Measurements from ENCODE around the gene VLDLR.
"Not testable (repeated sequence)": the region's sequence is repeated elsewhere in the genome, so short reads cannot be mapped to it uniquely, and the experiment has no call there.

Gene VLDLR

DNA sequence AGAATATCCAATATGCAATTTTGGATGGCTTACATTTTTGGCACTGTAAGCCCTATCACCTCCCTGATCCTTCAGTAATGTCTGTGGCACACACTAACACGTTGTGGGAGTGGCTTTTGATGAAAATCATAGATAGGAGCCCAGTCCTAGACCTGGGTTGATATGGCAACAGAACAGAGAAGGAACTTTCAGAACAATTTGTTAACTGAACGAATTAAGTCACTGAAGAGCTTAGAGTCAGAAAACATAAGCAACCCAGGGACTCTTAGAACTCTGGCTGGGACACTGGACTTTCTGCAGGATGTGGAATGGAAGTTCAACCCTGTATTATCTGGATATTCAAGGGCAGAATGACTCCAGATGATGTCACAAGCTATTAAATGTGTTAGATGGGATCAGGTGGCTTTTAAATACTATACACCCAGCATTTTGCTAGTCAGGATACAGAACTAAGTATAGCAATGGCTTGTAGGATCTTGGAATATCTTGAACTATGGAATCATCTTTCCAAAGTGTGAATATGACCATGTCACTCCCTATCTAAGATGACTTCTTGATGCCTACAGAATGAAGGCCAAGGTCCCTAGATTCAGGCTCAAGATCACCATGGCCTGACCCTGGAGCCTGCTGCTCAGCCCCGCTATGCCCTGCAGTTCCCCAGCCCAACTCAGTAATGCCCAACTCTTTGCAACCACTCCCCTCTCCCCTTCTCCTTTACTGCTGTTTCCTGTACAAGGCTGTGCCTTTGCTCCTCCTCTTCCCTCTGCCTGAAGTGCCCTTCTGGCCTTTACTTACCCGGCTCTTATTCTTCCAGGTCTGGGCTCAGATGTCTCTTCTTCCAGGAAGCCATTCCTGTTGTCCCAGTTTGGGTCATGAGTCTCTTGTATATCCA, 42.8 kb downstream of the VLDLR start:
- no peak for DNase-seq

DNA sequence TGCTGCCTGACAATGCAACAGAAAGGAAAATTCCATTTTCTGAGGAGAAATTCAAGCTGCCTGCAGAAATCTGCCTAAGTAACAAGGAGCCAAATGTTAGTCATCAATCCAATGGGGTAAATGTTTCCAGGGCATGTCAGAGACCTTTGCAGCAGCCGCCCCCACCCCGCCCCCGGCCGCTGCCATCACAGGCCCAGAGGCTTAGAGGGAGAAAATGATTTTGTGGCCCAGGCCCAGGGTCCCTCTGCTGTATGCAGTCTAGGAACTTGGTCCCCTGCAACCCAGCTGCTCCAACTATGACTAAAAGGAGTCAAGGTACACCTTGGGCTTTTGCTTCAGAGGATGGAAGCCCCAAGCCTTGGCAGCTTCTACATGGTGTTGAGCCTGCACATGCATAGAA, 45.0 kb downstream of the VLDLR start:
- DNase-seq, result no peak

DNA sequence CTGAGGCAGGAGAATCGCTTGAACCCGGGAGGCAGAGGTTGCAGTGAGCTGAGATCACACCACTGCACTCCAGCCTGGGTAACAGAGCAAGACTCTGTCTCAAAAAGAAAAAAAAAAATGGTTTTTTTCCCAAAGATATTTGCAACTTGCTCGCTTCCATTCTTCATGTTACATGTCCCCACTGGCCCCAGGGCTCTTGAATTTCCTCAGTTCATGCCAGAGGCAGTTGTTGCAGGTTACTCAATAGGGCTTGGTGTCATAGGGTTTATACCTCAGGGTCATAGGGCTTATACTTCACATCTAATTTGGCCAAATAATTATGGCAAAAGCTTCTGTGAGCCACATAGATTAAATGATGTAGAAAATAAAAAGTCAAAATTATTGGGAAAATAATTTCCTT, 51.6 kb downstream of the VLDLR start:
- no peak for DNase-seq

DNA sequence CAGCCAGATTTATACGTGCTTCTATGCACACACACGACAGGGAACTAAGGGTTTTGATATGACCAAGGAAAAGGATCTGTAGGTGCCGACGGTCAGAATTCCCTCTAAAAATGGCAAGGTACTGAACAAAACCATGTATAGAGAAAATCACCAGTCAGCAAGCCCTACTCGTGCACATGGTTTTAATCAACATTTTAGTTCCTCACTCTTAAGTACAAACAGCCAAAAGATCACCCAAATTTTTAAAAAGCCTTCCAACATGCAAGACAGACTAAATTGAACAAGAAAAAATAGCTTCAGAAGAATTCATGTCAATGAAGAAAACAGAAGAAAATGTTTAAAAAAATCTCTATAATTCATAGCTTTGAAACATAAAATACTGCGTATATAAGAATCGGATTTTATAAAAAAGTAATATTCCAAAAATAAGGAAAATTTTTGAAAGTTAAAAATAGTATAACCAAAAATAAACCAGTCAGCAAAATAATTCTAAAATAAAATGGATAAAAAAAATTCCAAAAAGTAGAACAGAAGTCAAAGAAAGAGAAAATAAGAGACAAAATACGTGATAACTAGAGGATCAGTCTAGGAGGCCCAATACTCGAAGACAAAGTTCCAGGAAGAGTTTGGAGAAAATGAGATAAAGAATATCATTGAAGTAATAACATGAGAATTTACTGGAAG, 52.7 kb downstream of the VLDLR start:
- no peak for DNase-seq

DNA sequence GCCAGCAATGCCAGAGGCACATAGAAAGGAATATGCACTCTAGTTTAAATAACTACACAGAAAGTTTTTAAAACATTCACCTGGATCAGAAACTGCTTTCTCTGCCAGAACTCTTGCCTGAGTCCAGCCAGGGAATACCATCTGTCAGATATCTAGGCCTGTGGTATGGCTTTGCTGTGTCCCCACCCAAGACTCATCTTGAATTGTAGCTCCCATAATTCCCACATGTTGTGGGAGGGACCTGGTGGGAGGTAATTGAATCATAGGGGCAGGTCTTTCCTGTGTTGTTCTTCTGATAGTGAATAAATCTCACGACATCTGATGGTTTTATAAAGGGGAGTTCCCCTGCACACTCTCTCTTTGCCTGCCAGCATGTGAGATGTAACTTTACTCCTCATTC, 54.2 kb downstream of the VLDLR start:
- DNase-seq, result no peak

DNA sequence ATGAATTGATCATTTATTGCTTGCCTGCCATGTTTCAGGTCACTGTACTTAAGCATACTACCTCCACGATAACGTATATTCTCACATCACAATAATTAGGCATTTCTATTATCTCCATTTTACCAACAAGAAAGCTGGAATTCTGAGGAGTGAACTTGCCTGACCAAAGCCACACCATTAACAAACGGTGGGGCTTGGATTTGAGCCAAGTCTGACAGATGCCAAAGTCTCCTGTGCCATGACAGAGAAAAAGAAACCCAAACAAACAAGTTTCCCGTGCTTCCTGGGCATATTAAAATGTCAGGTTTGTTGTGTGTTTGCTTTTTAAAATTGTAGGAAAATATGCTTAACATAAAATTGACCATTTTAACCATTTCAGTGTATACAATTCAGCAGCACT, 54.9 kb downstream of the VLDLR start:
- DNase-seq, result no peak

DNA sequence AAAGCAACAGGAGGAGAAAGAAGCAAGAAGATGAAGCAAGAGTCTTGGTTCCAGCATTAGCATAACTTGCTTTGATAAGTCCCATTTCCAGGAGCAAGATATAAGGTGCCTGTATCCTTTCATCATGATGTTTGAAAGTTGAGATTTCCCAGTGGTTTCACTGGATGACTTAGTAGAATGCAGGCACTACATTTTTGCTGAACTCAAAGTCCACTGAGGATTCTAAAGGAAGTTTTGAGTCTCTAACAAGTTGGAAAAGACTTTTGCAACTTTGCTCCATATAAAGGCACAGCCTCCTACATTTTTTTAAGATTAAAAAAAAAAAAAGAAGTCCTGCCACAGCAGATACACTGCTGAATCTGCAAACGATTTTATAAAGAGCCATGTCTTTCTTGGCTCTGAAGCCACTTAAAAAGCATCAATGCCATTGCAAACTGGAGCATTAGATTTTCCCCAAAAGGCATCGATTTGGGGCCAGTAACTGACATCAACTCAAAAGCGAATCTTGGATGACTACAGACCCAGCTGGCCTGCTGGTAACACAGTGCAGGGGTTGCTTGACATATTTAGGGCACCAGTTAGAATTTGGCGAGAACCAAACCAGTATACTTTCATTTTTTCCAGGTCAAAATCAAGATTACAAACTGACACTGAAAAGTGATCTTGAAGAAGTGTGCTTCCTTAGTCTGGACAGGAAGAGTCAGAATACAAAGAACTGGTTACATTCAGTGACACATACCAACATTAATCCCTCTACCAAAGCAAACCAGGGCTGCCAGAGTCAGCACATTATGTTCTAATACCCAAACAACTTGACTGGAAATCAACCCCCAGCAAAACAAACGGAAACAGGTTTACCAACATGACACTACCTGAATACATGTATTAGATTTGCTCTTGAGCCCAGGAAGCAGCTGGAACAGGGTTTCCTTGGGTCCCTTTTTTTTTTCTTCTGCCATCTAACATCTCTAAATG, 56.6 kb downstream of the VLDLR start:
- no peak for DNase-seq

DNA sequence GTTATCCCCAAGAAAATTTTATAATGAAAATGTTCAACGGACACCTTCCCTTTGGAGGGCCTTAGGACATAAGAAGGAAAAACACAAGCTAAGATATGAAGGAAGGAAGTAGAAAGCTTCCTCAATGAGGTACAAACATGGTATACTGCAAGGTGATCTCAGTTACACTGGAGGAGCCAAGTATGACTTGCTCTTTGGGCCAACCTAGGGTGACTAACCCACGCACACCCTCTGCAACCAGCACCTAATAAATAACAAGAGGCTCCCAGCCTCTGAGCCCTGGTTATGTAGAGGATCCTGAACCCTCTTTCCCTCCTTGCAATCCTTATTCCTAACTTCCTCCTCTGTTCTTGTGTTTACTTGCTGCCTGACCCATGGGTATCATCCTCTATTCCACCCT, 57.4 kb downstream of the VLDLR start:
- no peak for DNase-seq

DNA sequence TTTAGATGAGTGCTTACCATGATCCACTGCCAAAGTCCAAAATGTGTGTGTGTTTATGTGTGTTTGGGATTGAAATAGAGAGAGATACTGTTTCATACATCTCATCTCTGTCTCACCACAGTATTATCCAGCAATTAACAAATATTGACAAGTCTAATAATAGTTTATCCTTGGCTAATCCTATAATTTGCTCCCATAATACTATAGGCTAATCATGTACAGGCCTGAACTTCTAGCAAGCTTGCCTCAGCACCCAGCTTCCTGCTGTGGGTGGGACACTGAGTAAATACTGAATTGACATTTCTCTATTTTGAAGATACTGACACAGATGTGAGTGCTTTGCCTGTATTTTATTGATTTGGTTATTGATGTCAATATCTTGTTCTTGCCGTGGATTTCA, 60.4 kb downstream of the VLDLR start:
- no peak for DNase-seq

DNA sequence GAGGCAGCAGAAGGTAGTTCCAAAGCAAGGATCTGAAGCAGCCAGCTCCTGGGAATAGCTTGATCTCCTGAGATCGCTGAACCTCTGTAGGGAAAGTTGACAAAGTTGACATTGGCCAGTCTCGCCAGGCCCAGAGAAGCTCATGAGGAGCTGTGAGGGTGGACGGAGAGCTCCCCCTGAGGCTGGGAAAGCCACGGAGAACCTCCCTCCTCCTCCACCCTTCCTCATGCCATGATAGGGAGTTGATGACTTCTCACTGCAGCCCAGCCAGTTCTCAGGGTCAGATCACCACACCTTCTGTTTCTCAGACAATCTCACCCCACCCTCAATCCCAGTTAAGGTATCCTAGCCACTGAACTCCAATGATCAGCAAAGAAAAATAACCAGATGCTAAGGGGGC, 65.3 kb downstream of the VLDLR start:
- no peak for DNase-seq

DNA sequence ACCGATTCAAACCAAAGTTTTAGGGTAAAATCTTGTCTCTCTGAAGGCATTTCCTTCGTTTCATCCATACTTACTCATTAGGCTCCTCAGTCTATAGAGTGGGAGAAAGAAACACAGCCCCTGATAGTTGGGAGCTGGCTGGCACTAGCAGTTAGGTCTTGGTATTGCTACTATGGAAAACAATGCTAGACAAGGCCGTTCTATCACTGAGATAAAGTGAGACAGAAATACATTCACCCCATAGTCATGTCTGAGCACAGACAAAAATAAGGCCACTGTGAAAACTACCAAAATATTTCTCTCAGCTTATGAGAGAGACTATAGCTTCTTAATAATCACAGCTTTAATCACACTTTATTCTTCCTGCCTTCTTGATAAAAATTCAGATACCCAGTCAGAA, 67.0 kb downstream of the VLDLR start:
- DNase-seq, result no peak

DNA sequence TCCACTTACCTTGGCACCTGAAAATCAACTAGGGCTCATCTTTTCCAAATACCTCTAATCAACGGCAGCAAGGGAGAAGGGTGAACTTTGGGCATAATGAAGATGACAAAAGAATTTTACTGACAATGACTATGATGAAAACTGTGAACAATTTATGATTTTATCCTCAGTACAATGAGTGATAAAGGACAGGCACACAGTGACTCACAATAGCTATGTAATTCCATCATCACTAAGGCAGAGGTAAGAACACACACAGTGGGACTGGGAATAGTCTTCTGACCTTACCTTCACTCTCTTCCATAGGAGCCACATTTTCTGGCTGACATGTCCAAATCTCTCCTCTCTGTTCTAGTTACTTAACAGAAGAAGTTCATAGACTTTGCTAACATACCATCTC, 69.6 kb downstream of the VLDLR start:
- DNase-seq, result no peak

DNA sequence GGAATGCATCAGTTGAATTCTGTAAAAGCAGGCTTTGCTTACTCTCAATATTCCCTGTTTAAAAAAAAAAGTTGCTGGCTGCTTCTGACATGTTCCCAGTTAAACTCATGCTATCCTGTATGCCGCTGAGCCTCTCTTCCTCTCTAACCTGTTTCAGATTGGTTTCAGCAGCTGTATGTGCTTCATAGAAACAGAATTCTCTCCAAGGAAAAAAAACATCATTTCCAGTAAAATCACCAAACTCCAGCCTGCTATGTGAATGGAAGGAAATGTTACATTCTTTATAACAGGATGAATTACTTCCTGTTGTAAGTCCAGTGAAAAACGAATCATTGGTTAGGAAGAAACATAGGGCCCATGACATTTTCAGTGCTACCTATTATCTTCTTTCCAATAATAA, 70.0 kb downstream of the VLDLR start:
- DNase-seq, result no peak

DNA sequence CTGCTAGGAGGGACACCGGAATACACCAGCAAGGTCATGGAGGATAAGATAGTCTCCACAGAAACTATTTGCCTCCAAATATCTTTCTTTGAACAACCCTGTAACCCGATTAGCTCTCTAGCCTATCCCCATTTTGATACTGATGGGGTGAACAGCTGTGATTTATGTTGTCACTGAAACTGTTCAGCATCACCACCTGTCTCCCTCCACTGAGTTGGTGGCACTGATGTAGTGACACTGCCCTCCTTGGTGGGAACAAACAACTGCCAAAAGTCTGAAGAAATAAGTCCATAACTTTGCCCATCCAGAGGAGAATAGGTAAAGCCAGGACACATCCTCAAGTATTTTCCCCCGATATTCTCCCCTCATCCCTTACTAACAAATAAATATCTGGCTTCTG, 71.5 kb downstream of the VLDLR start:
- no peak for DNase-seq

DNA sequence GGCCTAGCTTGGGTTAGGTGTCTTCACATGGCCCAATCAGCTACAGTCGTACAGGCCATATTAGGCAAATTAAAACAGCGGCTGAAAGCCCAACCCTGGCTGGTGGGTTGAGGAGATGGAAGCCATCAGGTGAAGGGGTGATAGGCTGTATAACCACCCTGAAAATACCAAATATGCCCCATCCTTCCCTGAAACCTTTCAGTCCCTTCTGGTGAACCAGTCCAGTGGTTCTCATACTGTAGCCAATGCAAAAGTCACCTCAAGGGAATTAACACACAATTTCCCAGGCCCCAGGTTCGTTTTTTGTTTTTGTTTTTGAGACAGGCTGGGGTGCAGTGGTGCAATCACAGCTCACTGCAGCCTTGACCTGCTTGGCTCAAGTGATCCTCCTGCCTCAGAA, 75.9 kb downstream of the VLDLR start:
- DNase-seq, result no peak

DNA sequence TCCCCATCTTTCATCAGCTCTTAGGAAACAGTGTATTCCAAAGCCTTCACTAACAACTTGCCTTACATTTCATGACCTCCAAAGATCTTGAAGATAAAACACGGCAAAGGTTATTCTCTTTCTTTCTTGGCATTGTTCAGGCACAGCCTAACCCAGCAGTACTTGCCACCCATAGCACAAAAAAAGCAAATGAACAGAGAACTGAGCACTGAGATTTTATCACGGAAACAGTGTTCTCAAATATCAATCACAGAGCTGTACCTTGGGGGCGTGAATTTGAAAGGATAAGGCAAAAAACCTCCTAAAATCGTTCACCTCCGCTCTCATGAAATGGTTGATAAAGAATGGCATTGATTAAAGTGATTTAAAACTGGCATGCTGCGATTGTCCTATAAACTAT, 78.8 kb downstream of the VLDLR start:
- no peak for DNase-seq

DNA sequence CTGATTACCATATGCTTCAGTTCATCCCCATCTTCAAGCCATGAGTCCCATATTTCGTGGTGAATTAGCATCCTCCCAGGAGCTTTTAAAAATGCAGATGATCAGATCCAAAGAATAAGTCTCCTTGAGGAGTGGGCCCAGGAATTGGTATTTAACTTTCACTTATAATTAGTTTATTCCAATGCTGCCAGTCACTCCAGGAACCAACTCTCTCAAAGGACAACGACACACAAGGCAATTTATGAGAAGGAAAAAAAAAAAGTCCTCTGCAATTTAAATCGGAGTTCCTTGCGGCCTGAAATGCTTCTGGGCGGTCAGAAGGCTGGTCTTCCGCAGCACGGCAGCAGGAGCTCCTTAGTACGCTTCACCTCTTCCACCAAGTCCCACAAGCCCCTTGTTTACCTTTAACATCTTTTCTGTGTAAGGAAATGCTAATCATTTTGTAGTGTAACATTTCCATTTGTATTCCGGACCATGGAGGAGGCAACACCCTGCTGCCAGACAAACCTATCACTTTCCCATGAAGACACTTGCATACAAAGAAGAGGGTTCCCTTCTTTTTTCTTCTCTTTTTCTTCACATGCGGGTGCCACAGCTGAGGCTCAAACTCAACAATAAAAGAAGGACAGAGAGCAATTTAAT, 79.4 kb downstream of the VLDLR start:
- DNase-seq, result no peak

DNA sequence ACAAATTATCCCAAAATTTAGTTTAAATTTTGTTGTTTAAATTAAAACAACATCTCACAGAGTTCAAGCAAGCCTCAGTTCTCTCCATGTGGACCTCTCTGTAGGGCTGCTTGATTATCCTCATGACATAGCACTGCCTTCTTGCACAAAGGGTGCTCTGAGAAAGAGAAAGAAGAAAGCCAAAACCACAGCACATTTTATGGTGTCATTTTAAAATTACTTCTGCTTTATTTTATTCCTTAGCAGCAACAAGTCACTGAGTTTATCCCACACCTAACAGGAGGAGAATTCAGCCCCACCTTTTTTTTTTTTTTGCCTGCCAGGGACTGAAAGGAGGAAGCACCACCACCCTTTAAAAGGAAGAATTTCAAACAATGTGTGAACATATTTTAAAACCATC, 82.9 kb downstream of the VLDLR start:
- peak; percentile 53 for DNase-seq

DNA sequence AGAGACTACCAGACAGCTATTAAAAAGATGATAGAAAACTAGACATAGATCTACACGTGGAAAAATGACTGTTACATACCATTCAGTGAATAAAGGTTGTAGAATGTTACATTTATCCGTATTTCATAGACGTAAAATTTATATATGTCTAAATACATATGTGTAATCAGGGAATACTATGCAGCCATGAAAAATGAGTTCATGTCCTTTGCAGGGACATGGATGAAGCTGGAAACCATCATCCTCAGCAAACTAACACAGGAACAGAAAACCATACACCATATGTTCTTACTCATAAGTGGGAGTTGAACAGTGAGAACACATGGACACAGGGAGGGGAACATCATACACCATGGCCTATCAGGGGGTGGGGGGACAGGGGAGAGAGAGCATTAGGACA, 85.7 kb downstream of the VLDLR start:
- not testable (repeated sequence) for DNase-seq
